ENCODE results near the gene SGCA. TPM values are rescaled to one million over a fixed set of nuclear protein-coding genes. Genes with fewer than 3 reads are reported as not detected.

Gene SGCA
- total and polyA plus RNA-seq, 2 of the 8 experiments (the other 6 are each of a cell fraction or from before 2014, with no cell fraction given) = 0.12 TPM; not detected in 1

GRCh38 chr17:50180620-50181019 is 14.8 kb downstream of the SGCA start:
- H2AFZ ChIP-seq (ENCODE audit: low read length) = no peak overlapping the region
- H3K79me2 ChIP-seq (ENCODE audit: control insufficient read depth in 1 of 2, insufficient read depth in 2 of 2, low read length in 2 of 2) = no peaks in the 10 kb centered on the region
- H3K23me2 ChIP-seq (ENCODE audit: low read depth, low read length) = no peaks in the 10 kb centered on the region
- WGBS, 2 experiments (ENCODE audit: extremely low coverage in 1 of 2, insufficient coverage in 1 of 2, insufficient read length in 1 of 2, insufficient replicate concordance in 2 of 2, low coverage in 1 of 2, low lambda C conversion rate in 2 of 2, missing lambda C conversion rate in 1 of 2) = 83% methylated on average over 12 of the region's 12 CpGs; no CpG with 5 or more reads in 1 of the 2 experiments
- no peak overlapping the region for H3K27ac ChIP-seq (ENCODE audit: low read depth, low read length)
- no peak overlapping the region for H2BK12ac ChIP-seq (ENCODE audit: low read depth, low read length)
- no peak overlapping the region for H3K23ac ChIP-seq (ENCODE audit: insufficient read length)
- no peaks in the 10 kb centered on the region for H3K9me3 ChIP-seq (ENCODE audit: insufficient read depth in 2 of 2, low read depth in 1 of 2, low read length in 1 of 2)
- H4K20me1 ChIP-seq (replicated peaks in 1 of 2; ENCODE audit: control insufficient read depth in 1 of 2, insufficient read depth in 2 of 2, low read length in 2 of 2) = no peaks in the 10 kb centered on the region
- no peak overlapping the region for H4K8ac ChIP-seq (ENCODE audit: extremely low read depth, insufficient read depth, low read length)
- no peak overlapping the region for H3K4me3 ChIP-seq (ENCODE audit: extremely low read depth in 1 of 4, insufficient read depth in 2 of 4, low read depth in 3 of 4, low read length in 4 of 4)
- no peak overlapping the region for H3K4ac ChIP-seq (replicated peaks; ENCODE audit: insufficient read length, low read depth, low read length)
- 0 out of 2 replicates have a peak overlapping the region, but pooled peaks have one; percentile 21 for H2AK5ac ChIP-seq (ENCODE audit: low read depth, low read length)
- H4K91ac ChIP-seq (replicated peaks; ENCODE audit: insufficient read length, low read length) = no peak overlapping the region
- H2BK120ac ChIP-seq (replicated peaks; ENCODE audit: low read depth, low read length) = no peak overlapping the region
- no peak overlapping the region for H3K4me2 ChIP-seq (ENCODE audit: insufficient read depth in 1 of 2, low read depth in 2 of 2, low read length in 2 of 2)
- FAIRE-seq (no peak), DNase-seq (ENCODE audit: low read depth in 1 of 2, low spot score in 2 of 2) (no peak)
- H3K27me3 ChIP-seq (replicated peaks in 1 of 4; ENCODE audit: control insufficient read depth in 3 of 4, extremely low read depth in 1 of 4, insufficient read depth in 3 of 4, low read length in 3 of 4) = no peaks in the 10 kb centered on the region
- H3K18ac ChIP-seq (ENCODE audit: extremely low read depth, low read length) = no peak overlapping the region
- H3K4me1 ChIP-seq (replicated peaks in 1 of 4; ENCODE audit: control insufficient read depth in 3 of 4, insufficient read depth in 4 of 4, low read length in 3 of 4) = peaks cover 4 to 30% (median 16%) of the 10 kb centered on the region in 4 experiments
- peak overlapping the region; percentile 8; the same call in 1 of the 2 replicates for H2BK15ac ChIP-seq (ENCODE audit: low read length)
- H3K79me1 ChIP-seq (ENCODE audit: low read depth, low read length) = no peaks in the 10 kb centered on the region
- H2BK5ac ChIP-seq (ENCODE audit: low read depth, low read length) = no peak overlapping the region; the same call in 1 of the 2 replicates
- 0 out of 2 replicates have a peak overlapping the region, but pooled peaks have one; percentile 25 for H2BK20ac ChIP-seq (ENCODE audit: low read length)
- H4K5ac ChIP-seq (ENCODE audit: insufficient read length, low read depth, low read length) = no peak overlapping the region
- H3K14ac ChIP-seq (ENCODE audit: insufficient read length) = no peak overlapping the region
- H3K9ac ChIP-seq (replicated peaks in 1 of 4; ENCODE audit: extremely low read depth in 1 of 4, low read depth in 3 of 4, low read length in 3 of 4) = no peak overlapping the region
- POLR2A ChIA-PET (ENCODE audit: partially characterized antibody) = interaction anchor here (1.6 kb wide), 1 partner anchor 11 kb away, joined by 6 read pairs; no protein-coding TSS in a partner anchor
- CTCF ChIA-PET (ENCODE audit: partially characterized antibody) = interaction anchor here (1.3 to 3.4 kb wide), 8 partner anchors 11 to 182 kb away, joined by 4 to 22 read pairs (median 6); partner anchors contain the start of gene COL1A1
- H3K36me3 ChIP-seq (ENCODE audit: control insufficient read depth in 2 of 4, insufficient read depth in 4 of 4, low read length in 3 of 4) = peaks cover 0 to 7% (median under 1%) of the 10 kb centered on the region in 4 experiments; a peak in 3 of 8 replicates
- H3K56ac ChIP-seq (replicated peaks; ENCODE audit: insufficient read length, low read depth, low read length) = no peak overlapping the region
- TF ChIP-seq MAFK (IDR thresholded peaks at IDR 0.05; ENCODE audit: low read depth, low read length) (no peak), ZNF274 (IDR thresholded peaks at IDR 0.05; ENCODE audit: borderline replicate concordance, extremely low read depth, low read length) (no peak), BRCA1 (IDR thresholded peaks at IDR 0.05; ENCODE audit: low read depth, low read length) (no peak), CTCF (IDR thresholded peaks at IDR 0.05; ENCODE audit: control extremely low read depth in 1 of 3, insufficient read depth in 1 of 3, low read depth in 1 of 3, low read length in 3 of 3) (no peak), SIN3A (conservative IDR thresholded peaks at IDR 0.05 in 1 of 2, IDR thresholded peaks at IDR 0.05 in 1 of 2; ENCODE audit: low read depth in 1 of 2, low read length in 2 of 2) (no peak), ATF3 (IDR thresholded peaks at IDR 0.05; ENCODE audit: insufficient read depth, low read depth, low read length) (no peak), JUND (IDR thresholded peaks at IDR 0.05; ENCODE audit: low read length) (no peak), CHD2 (IDR thresholded peaks at IDR 0.05; ENCODE audit: low read length) (no peak), KDM5A (IDR thresholded peaks at IDR 0.05; ENCODE audit: low read length) (no peak), POLR2AphosphoS5 (IDR thresholded peaks at IDR 0.05; ENCODE audit: low read depth, low read length) (no peak), CBX5 (IDR thresholded peaks at IDR 0.05; ENCODE audit: low read depth, low read length) (no peak)
